ENCODE results near the gene SORCS2. TPM values are rescaled to one million over a fixed set of nuclear protein-coding genes. Genes with fewer than 3 reads are reported as not detected.
A peak's percentile ranks its signal among the peaks of the same experiment; 100 is the strongest.

SORCS2 gene
- total RNA-seq, 4 donors from 2014 or later = 0.48 to 1.8 (median 0.68) TPM; not detected in 1

- in situ Hi-C loops (cut with MboI; ENCODE audit: low pct_ligation_motif_present in 1 of 4, low pct_unique_long_range_greater_than_20kb in 1 of 4, low sequenced_read_pairs in 3 of 4) = no loop called here
- intact Hi-C loops (cut with DNase I; ENCODE audit: low total_unique reads) = no loop called here
- no peaks in the 10 kb centered on the region for H3K27me3 ChIP-seq
- no peak overlapping the region for H3K27ac ChIP-seq
- no peak overlapping the region for H3K4me3 ChIP-seq
- TF ChIP-seq CTCF (IDR thresholded peaks at IDR 0.05) (no peak), POLR2A (IDR thresholded peaks at IDR 0.05) (no peak), EP300 (IDR thresholded peaks at IDR 0.05; ENCODE audit: low read depth) (no peak), POLR2AphosphoS5 (IDR thresholded peaks at IDR 0.05) (no peak)
- no peak for DNase-seq
- 71% methylated on average over 23 of the region's 23 CpGs; no CpG with 5 or more reads in 1 of the 2 donors for WGBS, 2 donors (ENCODE audit: low coverage in 1 of 2)
- no peaks in the 10 kb centered on the region for H3K9me3 ChIP-seq
- no peaks in the 10 kb centered on the region for H3K36me3 ChIP-seq
- peaks cover 0 to 2% (median 0%) of the 10 kb centered on the region in 4 donors for H3K4me1 ChIP-seq
Measured at GRCh38 chr4:7648544-7649395, 456.4 kb downstream of the SORCS2 start.

GRCh38 chr4:7649411-7649740 lies 457.0 kb downstream of the SORCS2 start:
- Histone ChIP-seq H3K27me3 (no peaks in the 10 kb centered on the region), H3K4me1 (peaks cover 0 to 2% (median 0%) of the 10 kb centered on the region in 4 donors), H3K27ac (peak overlapping the region in 1 of 4 donors; percentile 25), H3K36me3 (no peaks in the 10 kb centered on the region), H3K4me3 (no peak overlapping the region), H3K9me3 (no peaks in the 10 kb centered on the region)
- TF ChIP-seq CTCF (IDR thresholded peaks at IDR 0.05) = no peak
- TF ChIP-seq POLR2AphosphoS5 (IDR thresholded peaks at IDR 0.05) = no peak
- TF ChIP-seq POLR2A (IDR thresholded peaks at IDR 0.05) = no peak
- TF ChIP-seq EP300 (IDR thresholded peaks at IDR 0.05; ENCODE audit: low read depth) = no peak
- intact Hi-C loops (cut with DNase I; ENCODE audit: low total_unique reads) (no loop called here), in situ Hi-C loops (cut with MboI; ENCODE audit: low pct_ligation_motif_present in 1 of 4, low pct_unique_long_range_greater_than_20kb in 1 of 4, low sequenced_read_pairs in 3 of 4) (no loop called here)
- no peak for DNase-seq
- WGBS, 2 donors (ENCODE audit: low coverage in 1 of 2) = 68% methylated on average over 5 of the region's 5 CpGs; no CpG with 5 or more reads in 1 of the 2 donors

GRCh38 chr4:7649741-7650531 lies 457.6 kb downstream of the SORCS2 start:
- Histone ChIP-seq H3K27me3 (no peaks in the 10 kb centered on the region), H3K4me3 (no peak overlapping the region), H3K27ac (peak overlapping the region in 2 of 4 donors; percentile 12 to 25), H3K4me1 (peaks cover 0 to 2% (median 0%) of the 10 kb centered on the region in 4 donors), H3K9me3 (no peaks in the 10 kb centered on the region), H3K36me3 (no peaks in the 10 kb centered on the region)
- DNase-seq = peak; percentile 24
- intact Hi-C loops (cut with DNase I; ENCODE audit: low total_unique reads) = no loop called here
- in situ Hi-C loops (cut with MboI; ENCODE audit: low pct_ligation_motif_present in 1 of 4, low pct_unique_long_range_greater_than_20kb in 1 of 4, low sequenced_read_pairs in 3 of 4) = no loop called here
- TF ChIP-seq POLR2AphosphoS5 (IDR thresholded peaks at IDR 0.05) = no peak
- TF ChIP-seq EP300 (IDR thresholded peaks at IDR 0.05; ENCODE audit: low read depth) = no peak
- 58% methylated on average over 32 of the region's 32 CpGs; no CpG with 5 or more reads in 1 of the 2 donors for WGBS, 2 donors (ENCODE audit: low coverage in 1 of 2)

- H3K4me1 ChIP-seq = peaks cover 0 to 2% (median 0%) of the 10 kb centered on the region in 4 donors
- H3K9me3 ChIP-seq = no peaks in the 10 kb centered on the region
- no peaks in the 10 kb centered on the region for H3K27me3 ChIP-seq
- intact Hi-C loops (cut with DNase I; ENCODE audit: low total_unique reads) (no loop called here), in situ Hi-C loops (cut with MboI; ENCODE audit: low pct_ligation_motif_present in 1 of 4, low pct_unique_long_range_greater_than_20kb in 1 of 4, low sequenced_read_pairs in 3 of 4) (no loop called here)
- no peaks in the 10 kb centered on the region for H3K36me3 ChIP-seq
- H3K4me3 ChIP-seq = no peak overlapping the region
- DNase-seq = no peak
- 53 to 80% methylated on average over 1 to 19 of the region's 22 CpGs for WGBS, 2 donors (ENCODE audit: low coverage in 1 of 2)
- TF ChIP-seq EP300 (IDR thresholded peaks at IDR 0.05; ENCODE audit: low read depth) (no peak), POLR2AphosphoS5 (IDR thresholded peaks at IDR 0.05) (no peak), POLR2A (IDR thresholded peaks at IDR 0.05) (no peak), CTCF (IDR thresholded peaks at IDR 0.05) (no peak)
- peak overlapping the region in 1 of 4 donors; percentile 12 for H3K27ac ChIP-seq
Measured at GRCh38 chr4:7650606-7651385, 458.5 kb downstream of the SORCS2 start.
